ENCODE results near the gene CC2D2B.

CC2D2B gene

DNA sequence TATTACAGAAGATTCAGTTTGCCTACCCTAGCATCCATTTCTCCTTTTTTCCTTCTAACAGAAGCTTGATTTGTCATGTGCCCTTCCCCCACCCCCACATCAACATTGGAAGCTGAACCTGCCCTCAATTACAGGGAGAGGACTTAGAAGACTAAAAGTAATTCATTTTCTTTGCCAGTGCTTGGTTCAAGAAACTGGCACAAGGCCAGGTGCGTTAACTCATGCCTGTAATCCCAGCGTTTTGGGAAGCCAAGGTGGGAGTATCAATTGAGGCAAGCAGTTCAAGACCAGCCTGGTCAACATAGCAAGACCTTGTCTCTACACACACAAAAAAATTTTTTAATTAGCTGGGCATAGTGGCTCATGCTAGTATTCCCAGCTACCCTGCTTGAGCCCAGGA lies 168.2 kb downstream of the CC2D2B start:
- H3K4me3 Mint-ChIP-seq: no peak overlapping the region
- H3K27me3 Mint-ChIP-seq (ENCODE audit: low read depth): peaks cover 1% of the 10 kb centered on the region
- H3K27ac Mint-ChIP-seq: no peak overlapping the region
- TF ChIP-seq, protein P1, sequence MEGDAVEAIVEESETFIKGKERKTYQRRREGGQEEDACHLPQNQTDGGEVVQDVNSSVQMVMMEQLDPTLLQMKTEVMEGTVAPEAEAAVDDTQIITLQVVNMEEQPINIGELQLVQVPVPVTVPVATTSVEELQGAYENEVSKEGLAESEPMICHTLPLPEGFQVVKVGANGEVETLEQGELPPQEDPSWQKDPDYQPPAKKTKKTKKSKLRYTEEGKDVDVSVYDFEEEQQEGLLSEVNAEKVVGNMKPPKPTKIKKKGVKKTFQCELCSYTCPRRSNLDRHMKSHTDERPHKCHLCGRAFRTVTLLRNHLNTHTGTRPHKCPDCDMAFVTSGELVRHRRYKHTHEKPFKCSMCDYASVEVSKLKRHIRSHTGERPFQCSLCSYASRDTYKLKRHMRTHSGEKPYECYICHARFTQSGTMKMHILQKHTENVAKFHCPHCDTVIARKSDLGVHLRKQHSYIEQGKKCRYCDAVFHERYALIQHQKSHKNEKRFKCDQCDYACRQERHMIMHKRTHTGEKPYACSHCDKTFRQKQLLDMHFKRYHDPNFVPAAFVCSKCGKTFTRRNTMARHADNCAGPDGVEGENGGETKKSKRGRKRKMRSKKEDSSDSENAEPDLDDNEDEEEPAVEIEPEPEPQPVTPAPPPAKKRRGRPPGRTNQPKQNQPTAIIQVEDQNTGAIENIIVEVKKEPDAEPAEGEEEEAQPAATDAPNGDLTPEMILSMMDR (IDR thresholded peaks at IDR 0.05; ENCODE audit: unreplicated experiment in 3 of 3): no peak
- no peaks in the 10 kb centered on the region for H3K9me3 Mint-ChIP-seq
- no peaks in the 10 kb centered on the region for H3K4me1 Mint-ChIP-seq
- H3K36me3 Mint-ChIP-seq (ENCODE audit: low read depth): no peaks in the 10 kb centered on the region

DNA sequence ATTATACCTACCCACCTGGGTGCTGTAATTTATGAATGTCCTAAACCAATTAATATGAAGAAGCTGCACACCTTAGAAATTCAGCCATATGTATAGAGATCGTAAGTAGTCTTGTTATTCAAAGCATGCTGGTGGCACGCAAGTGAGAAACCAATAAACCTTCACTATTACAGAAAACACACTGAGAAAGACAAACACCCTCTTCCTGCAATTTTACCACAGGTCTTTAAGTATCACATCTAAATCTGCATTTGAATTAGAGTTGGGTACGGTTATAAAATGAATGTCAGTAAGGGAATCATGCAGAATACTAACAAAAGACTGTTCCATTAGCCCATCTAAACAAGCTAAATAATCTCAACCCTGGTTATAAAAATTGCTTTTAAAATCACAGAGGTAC lies 169.4 kb downstream of the CC2D2B start:
- Mint-ChIP-seq H3K36me3 (ENCODE audit: low read depth) (no peaks in the 10 kb centered on the region), H3K27ac (no peak overlapping the region), H3K9me3 (no peaks in the 10 kb centered on the region), H3K4me1 (no peaks in the 10 kb centered on the region), H3K4me3 (no peak overlapping the region), H3K27me3 (ENCODE audit: low read depth) (peaks cover 4% of the 10 kb centered on the region)
- TF ChIP-seq, protein P1 (IDR thresholded peaks at IDR 0.05; ENCODE audit: unreplicated experiment in 3 of 3): no peak

DNA sequence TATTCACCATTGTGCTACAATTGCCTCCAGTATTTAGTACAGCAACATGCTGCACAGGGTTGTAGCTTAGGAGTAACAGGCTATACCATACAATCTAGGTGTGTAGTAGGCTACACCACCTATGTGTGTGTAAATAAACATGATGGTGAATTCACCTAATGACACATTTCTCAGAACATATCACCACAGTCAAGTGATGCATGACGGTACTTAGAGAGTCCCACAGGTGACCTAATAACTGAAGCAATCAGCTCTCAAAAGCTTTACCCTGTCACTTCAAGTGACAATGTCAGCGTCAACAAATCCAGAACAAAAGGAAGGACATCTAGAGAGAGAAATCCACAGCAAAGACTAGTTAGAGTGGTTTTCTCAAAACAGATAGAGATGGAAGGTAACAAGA lies 174.4 kb downstream of the CC2D2B start:
- TF ChIP-seq, protein P1 (IDR thresholded peaks at IDR 0.05; ENCODE audit: unreplicated experiment in 3 of 3): no peak
- Mint-ChIP-seq H3K4me3 (no peak overlapping the region), H3K27me3 (ENCODE audit: low read depth) (peaks cover 4% of the 10 kb centered on the region), H3K9me3 (no peaks in the 10 kb centered on the region), H3K4me1 (no peaks in the 10 kb centered on the region), H3K36me3 (ENCODE audit: low read depth) (no peaks in the 10 kb centered on the region), H3K27ac (no peak overlapping the region)
